ENCODE results near the gene SPNS2. TPM values are rescaled to one million over a fixed set of nuclear protein-coding genes. Genes with fewer than 3 reads are reported as not detected.

SPNS2 gene
- total RNA-seq, 2 experiments from 2014 or later = 0.33 to 0.53 TPM

DNA sequence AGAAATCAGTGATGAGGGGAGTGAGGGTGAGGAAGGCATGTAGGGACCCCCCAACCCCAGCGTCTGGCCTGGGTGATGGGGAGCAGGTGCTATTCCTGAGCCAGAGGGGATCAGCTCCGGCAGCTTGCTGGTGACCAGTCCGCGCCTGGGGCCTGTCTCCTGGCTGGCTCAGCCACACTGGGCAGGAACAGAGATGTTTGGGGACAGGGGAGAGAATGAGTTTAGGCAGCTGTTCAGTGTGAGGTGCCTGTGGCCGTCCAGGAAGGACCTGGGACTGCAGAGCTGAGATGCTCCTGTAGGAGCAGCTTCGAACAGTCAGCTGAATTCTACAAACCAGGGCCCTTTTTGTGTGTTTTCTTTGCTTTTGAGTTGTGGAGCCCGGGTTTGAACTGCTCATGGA, 23.2 kb upstream of the SPNS2 start:
- DNase-seq = no peak
- H3K4me1 ChIP-seq (ENCODE audit: insufficient read depth, low read length) = peaks cover 6% of the 10 kb centered on the region
- TF ChIP-seq, protein P1, sequence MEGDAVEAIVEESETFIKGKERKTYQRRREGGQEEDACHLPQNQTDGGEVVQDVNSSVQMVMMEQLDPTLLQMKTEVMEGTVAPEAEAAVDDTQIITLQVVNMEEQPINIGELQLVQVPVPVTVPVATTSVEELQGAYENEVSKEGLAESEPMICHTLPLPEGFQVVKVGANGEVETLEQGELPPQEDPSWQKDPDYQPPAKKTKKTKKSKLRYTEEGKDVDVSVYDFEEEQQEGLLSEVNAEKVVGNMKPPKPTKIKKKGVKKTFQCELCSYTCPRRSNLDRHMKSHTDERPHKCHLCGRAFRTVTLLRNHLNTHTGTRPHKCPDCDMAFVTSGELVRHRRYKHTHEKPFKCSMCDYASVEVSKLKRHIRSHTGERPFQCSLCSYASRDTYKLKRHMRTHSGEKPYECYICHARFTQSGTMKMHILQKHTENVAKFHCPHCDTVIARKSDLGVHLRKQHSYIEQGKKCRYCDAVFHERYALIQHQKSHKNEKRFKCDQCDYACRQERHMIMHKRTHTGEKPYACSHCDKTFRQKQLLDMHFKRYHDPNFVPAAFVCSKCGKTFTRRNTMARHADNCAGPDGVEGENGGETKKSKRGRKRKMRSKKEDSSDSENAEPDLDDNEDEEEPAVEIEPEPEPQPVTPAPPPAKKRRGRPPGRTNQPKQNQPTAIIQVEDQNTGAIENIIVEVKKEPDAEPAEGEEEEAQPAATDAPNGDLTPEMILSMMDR (IDR thresholded peaks at IDR 0.05) = no peak
- intact Hi-C loops (cut with DNase I, micrococcal nuclease) = no loop called here
- peaks cover 4% of the 10 kb centered on the region for H3K4me1 Mint-ChIP-seq (ENCODE audit: low read depth)
- ChIA-PET POLR2A (no interaction called here), CTCF (no interaction called here)
- no peak overlapping the region for H3K4me3 ChIP-seq (ENCODE audit: low read length)
- H3K4me3 Mint-ChIP-seq = no peak overlapping the region
- no peaks in the 10 kb centered on the region for H3K9me3 ChIP-seq (ENCODE audit: control insufficient read depth in 1 of 2, insufficient read depth in 1 of 2, low read length in 2 of 2)
- ATAC-seq (ENCODE audit: poor library complexity) = no peak
- no peaks in the 10 kb centered on the region for H3K27me3 Mint-ChIP-seq
- no peaks in the 10 kb centered on the region for H3K27me3 ChIP-seq (ENCODE audit: control insufficient read depth in 1 of 2, insufficient read depth in 2 of 2, low read length in 2 of 2)
- H3K27ac Mint-ChIP-seq = no peak overlapping the region
- H3K36me3 Mint-ChIP-seq (ENCODE audit: low read depth) = no peaks in the 10 kb centered on the region
- H3K36me3 ChIP-seq (ENCODE audit: insufficient read depth, low read length) = no peaks in the 10 kb centered on the region
- no peaks in the 10 kb centered on the region for H3K9me3 Mint-ChIP-seq
- H3K27ac ChIP-seq (ENCODE audit: low read depth in 1 of 2, low read length in 2 of 2) = no peak overlapping the region

DNA sequence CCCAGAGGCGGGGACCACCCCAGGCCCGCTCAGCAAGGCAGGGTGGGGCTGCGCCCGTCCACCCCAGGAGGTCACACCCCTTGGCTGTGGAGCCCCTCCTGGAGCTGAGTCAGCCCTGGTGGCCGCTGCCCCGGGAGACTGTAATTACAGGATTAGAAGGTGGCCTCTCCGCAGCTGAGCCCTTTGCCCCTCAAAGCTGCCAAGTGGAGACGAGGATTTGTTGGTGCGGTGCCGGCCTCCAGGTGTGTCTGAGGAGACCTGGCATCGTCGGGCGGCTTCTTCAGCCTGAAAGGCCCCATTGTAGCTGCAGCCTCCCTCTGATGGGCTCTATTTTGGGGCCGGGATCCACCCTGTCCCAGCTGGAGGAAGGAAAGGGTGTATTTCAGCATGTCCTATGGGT, 22.7 kb upstream of the SPNS2 start:
- no peak for ATAC-seq (ENCODE audit: poor library complexity)
- ChIA-PET POLR2A (no interaction called here), CTCF (no interaction called here)
- H3K9me3 ChIP-seq (ENCODE audit: control insufficient read depth in 1 of 2, insufficient read depth in 1 of 2, low read length in 2 of 2) = no peaks in the 10 kb centered on the region
- Mint-ChIP-seq H3K4me1 (ENCODE audit: low read depth) (peaks cover 9% of the 10 kb centered on the region), H3K27ac (no peak overlapping the region), H3K9me3 (no peaks in the 10 kb centered on the region), H3K27me3 (no peaks in the 10 kb centered on the region), H3K36me3 (ENCODE audit: low read depth) (no peaks in the 10 kb centered on the region), H3K4me3 (no peak overlapping the region)
- no peak for DNase-seq
- H3K36me3 ChIP-seq (ENCODE audit: insufficient read depth, low read length) = no peaks in the 10 kb centered on the region
- intact Hi-C loops (cut with DNase I, micrococcal nuclease) = no loop called here
- no peaks in the 10 kb centered on the region for H3K27me3 ChIP-seq (ENCODE audit: control insufficient read depth in 1 of 2, insufficient read depth in 2 of 2, low read length in 2 of 2)
- no peak overlapping the region for H3K4me3 ChIP-seq (ENCODE audit: low read length)
- TF ChIP-seq, protein P1 (IDR thresholded peaks at IDR 0.05) = no peak
- no peak overlapping the region for H3K27ac ChIP-seq (ENCODE audit: low read depth in 1 of 2, low read length in 2 of 2)
- H3K4me1 ChIP-seq (ENCODE audit: insufficient read depth, low read length) = peaks cover 12% of the 10 kb centered on the region

DNA sequence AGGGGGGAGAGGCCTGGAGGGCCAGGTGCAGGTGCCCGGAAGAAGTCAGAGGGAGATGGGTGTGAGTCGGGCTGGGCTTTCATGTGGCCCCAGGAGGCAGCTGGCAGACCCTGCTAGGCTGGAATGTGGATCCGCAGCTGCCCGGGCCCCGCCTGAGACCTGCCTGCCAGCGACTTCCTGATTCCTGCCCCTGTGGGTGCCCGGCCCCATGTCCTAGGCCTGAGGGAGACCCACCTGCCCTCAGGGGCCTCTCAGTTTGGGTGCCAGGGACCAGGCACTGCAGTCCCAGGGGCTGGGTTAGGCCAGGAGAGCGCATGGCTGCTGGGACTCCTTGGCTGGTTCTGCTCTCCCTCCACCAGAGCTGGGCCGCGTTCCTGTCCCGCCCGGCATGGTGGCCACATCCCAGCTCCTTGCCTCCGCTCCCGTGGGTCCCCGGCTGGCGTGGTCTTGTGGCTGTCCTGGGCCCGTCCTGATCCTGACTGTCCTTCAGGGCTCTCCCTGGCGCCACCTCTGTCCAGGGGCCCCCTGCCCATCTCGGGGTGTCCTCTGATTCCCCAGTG, 22.1 kb upstream of the SPNS2 start:
- H3K9me3 ChIP-seq (ENCODE audit: control insufficient read depth in 1 of 2, insufficient read depth in 1 of 2, low read length in 2 of 2) = no peaks in the 10 kb centered on the region
- H3K4me1 ChIP-seq (ENCODE audit: insufficient read depth, low read length) = peaks cover 18% of the 10 kb centered on the region
- Mint-ChIP-seq H3K27me3 (no peaks in the 10 kb centered on the region), H3K36me3 (ENCODE audit: low read depth) (no peaks in the 10 kb centered on the region), H3K4me1 (ENCODE audit: low read depth) (peaks cover 15% of the 10 kb centered on the region), H3K9me3 (no peaks in the 10 kb centered on the region), H3K27ac (no peak overlapping the region), H3K4me3 (no peak overlapping the region)
- TF ChIP-seq, protein P1 (IDR thresholded peaks at IDR 0.05) = no peak
- no peak for DNase-seq
- intact Hi-C loops (cut with DNase I, micrococcal nuclease) = no loop called here
- ATAC-seq (ENCODE audit: poor library complexity) = no peak
- H3K4me3 ChIP-seq (ENCODE audit: low read length) = no peak overlapping the region
- no peaks in the 10 kb centered on the region for H3K27me3 ChIP-seq (ENCODE audit: control insufficient read depth in 1 of 2, insufficient read depth in 2 of 2, low read length in 2 of 2)
- POLR2A ChIA-PET = no interaction called here
- CTCF ChIA-PET = no interaction called here
- no peaks in the 10 kb centered on the region for H3K36me3 ChIP-seq (ENCODE audit: insufficient read depth, low read length)
- H3K27ac ChIP-seq (ENCODE audit: low read depth in 1 of 2, low read length in 2 of 2) = no peak overlapping the region

Data from CD4-positive, alpha-beta T cell (primary cell).